Gastroesophageal sphincter (tissue), 4 donors: Measurements from ENCODE around the gene SLC15A3. TPM values are rescaled to one million over a fixed set of nuclear protein-coding genes. Genes with fewer than 3 reads are reported as not detected.
A peak's percentile ranks its signal among the peaks of the same experiment; 100 is the strongest.

Experiments used
- ATAC-seq: fragments of 150-250 bp; one replicate; pipeline ENCODE4 v1.9.1; 2016; ENCODE audit warnings: mild to moderate bottlenecking, moderate library complexity
- H3K27ac ChIP-seq, 4 donors: fragments of 200-600 bp; sonication (generic) in 3 of 4; 1 replicate in 3 of 4; 2 replicates in 1 of 4; pipeline ENCODE4 v1.5.1; 2016 to 2019
- H3K27me3 ChIP-seq: fragments of 200-600 bp; sonication (generic); one replicate; pipeline ENCODE4 v1.5.1; 2019
- H3K36me3 ChIP-seq, 2 donors: fragments of 200-600 bp; sonication (generic); one replicate each; pipeline ENCODE4 v1.5.1; 2019; ENCODE audit warnings: control low read depth in 1 of 2
- H3K4me1 ChIP-seq, 3 donors: fragments of 200-600 bp; sonication (generic); 1 replicate in 2 of 3; 2 replicates in 1 of 3; pipeline ENCODE4 v1.5.1; 2016 to 2019; ENCODE audit warnings: control low read depth in 2 of 3
- H3K4me3 ChIP-seq, 2 donors: fragments of 200-600 bp; sonication (generic); one replicate each; pipeline ENCODE4 v1.5.1; 2019; ENCODE audit warnings: mild to moderate bottlenecking in 1 of 2, moderate library complexity in 1 of 2
- H3K9me3 ChIP-seq, 3 donors: fragments of 200-600 bp; sonication (generic); one replicate each; pipeline ENCODE4 v1.5.1; 2017 to 2019; ENCODE audit warnings: control low read depth in 2 of 3
- EP300 ChIP-seq: sonication (generic); formaldehyde crosslinking; IDR thresholded peaks from one replicate; pipeline ENCODE4 v1.6.1; 2017; ENCODE audit warnings: antibody characterized with exemption, mild to moderate bottlenecking
- POLR2A ChIP-seq, 2 donors: fragments of 450-650 bp; IDR thresholded peaks; one replicate each; pipeline ENCODE4 v1.6.1; 2017; ENCODE audit warnings: antibody characterized with exemption in 2 of 2, mild to moderate bottlenecking in 2 of 2, moderate library complexity in 1 of 2
- POLR2AphosphoS5 ChIP-seq: sonication (generic); formaldehyde crosslinking; IDR thresholded peaks from one replicate; pipeline ENCODE4 v1.6.1; 2017; ENCODE audit warnings: antibody characterized with exemption
- WGBS, 2 donors: methylation state at CpG; one replicate each; pipeline ENCODE4 v1.1.5; 2018; ENCODE audit warnings: low coverage in 1 of 2; 5-methylcytosine and 5-hydroxymethylcytosine counted together
- total RNA-seq, 4 donors: library from RNA; depleted of rRNA; stranded (reverse); fragments of >200 nt; gene quantifications; one replicate each; pipeline ENCODE4 v1.1.0, GENCODE V29; 2016
- TF ChIP-seq, protein P1 (sequence below), 4 experiments: fragments of 200-600 bp in 2 of 4; fragments of 450-650 bp in 2 of 4; sonication (generic) in 1 of 4; IDR thresholded peaks; one replicate each; pipeline ENCODE4 v1.5.1; 2017 to 2019; ENCODE audit warnings: antibody characterized with exemption in 4 of 4, mild to moderate bottlenecking in 2 of 4, moderate library complexity in 2 of 4

Gene SLC15A3
- total RNA-seq, 4 donors from 2014 or later: 16.7 to 48.4 (median 19.5) TPM

GRCh38 chr11:60942219-60942618, 9.8 kb downstream of the SLC15A3 start:
- no peak overlapping the region for H3K4me3 ChIP-seq
- no peak for TF ChIP-seq POLR2AphosphoS5
- no peak for TF ChIP-seq EP300
- TF ChIP-seq, protein P1, sequence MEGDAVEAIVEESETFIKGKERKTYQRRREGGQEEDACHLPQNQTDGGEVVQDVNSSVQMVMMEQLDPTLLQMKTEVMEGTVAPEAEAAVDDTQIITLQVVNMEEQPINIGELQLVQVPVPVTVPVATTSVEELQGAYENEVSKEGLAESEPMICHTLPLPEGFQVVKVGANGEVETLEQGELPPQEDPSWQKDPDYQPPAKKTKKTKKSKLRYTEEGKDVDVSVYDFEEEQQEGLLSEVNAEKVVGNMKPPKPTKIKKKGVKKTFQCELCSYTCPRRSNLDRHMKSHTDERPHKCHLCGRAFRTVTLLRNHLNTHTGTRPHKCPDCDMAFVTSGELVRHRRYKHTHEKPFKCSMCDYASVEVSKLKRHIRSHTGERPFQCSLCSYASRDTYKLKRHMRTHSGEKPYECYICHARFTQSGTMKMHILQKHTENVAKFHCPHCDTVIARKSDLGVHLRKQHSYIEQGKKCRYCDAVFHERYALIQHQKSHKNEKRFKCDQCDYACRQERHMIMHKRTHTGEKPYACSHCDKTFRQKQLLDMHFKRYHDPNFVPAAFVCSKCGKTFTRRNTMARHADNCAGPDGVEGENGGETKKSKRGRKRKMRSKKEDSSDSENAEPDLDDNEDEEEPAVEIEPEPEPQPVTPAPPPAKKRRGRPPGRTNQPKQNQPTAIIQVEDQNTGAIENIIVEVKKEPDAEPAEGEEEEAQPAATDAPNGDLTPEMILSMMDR (IDR thresholded peaks at IDR 0.05): no peak
- TF ChIP-seq POLR2A (IDR thresholded peaks at IDR 0.05): no peak
- H3K36me3 ChIP-seq: peaks cover 0 to 93% of the 10 kb centered on the region in 2 donors
- ATAC-seq: no peak
- H3K9me3 ChIP-seq: no peaks in the 10 kb centered on the region
- H3K27me3 ChIP-seq: no peaks in the 10 kb centered on the region
- no peaks in the 10 kb centered on the region for H3K4me1 ChIP-seq
- peak overlapping the region in 1 of 4 donors; percentile 20 for H3K27ac ChIP-seq
- no CpG with 5 or more reads among the region's 4 CpGs for WGBS, 2 donors

- Histone ChIP-seq H3K36me3 (peaks cover 0 to 94% of the 10 kb centered on the region in 2 donors), H3K4me3 (no peak overlapping the region), H3K27me3 (no peaks in the 10 kb centered on the region), H3K9me3 (no peaks in the 10 kb centered on the region), H3K27ac (no peak overlapping the region), H3K4me1 (no peaks in the 10 kb centered on the region)
- no peak for ATAC-seq
- 100% methylated on average over 2 of the region's 6 CpGs for WGBS, 2 donors
- TF ChIP-seq EP300 (no peak), POLR2A (IDR thresholded peaks at IDR 0.05) (no peak), POLR2AphosphoS5 (no peak)
- TF ChIP-seq, protein P1 (IDR thresholded peaks at IDR 0.05): no peak
Measured at GRCh38 chr11:60941371-60942119, 10.4 kb downstream of the SLC15A3 start.

DNA sequence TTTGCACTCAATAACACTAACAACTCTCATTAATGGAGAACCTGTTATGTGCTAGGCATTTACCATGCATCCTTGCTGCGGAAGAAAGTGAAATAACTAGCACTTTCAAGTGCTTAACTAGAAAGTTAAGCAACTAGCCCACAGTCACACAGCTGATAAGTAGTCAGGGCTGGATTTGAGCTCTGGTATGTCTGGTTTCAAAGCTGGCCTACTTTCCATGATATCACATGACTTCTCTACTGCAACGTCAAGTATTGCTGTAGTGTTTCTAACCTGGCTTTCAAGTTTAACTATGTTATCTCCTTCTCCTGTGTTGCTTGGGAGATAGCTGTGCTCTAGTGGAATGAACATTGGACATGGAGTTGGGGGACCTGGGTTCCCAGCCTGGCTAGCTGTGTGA, 12.1 kb downstream of the SLC15A3 start:
- Histone ChIP-seq H3K27me3 (no peaks in the 10 kb centered on the region), H3K9me3 (no peaks in the 10 kb centered on the region), H3K4me3 (no peak overlapping the region), H3K27ac (no peak overlapping the region), H3K36me3 (peaks cover 0 to 80% of the 10 kb centered on the region in 2 donors), H3K4me1 (no peaks in the 10 kb centered on the region)
- WGBS, 2 donors: 50 to 67% methylated on average over 2 of the region's 2 CpGs
- TF ChIP-seq, protein P1 (IDR thresholded peaks at IDR 0.05): no peak
- TF ChIP-seq POLR2AphosphoS5 (no peak), EP300 (no peak), POLR2A (IDR thresholded peaks at IDR 0.05) (no peak)
- ATAC-seq: no peak

GRCh38 chr11:60939301-60939700, 12.7 kb downstream of the SLC15A3 start:
- no peaks in the 10 kb centered on the region for H3K9me3 ChIP-seq
- H3K27ac ChIP-seq: no peak overlapping the region
- peaks cover 0 to 75% of the 10 kb centered on the region in 2 donors for H3K36me3 ChIP-seq
- H3K4me1 ChIP-seq: no peaks in the 10 kb centered on the region
- ATAC-seq: no peak
- H3K27me3 ChIP-seq: peaks cover 2% of the 10 kb centered on the region
- H3K4me3 ChIP-seq: no peak overlapping the region
- 80 to 83% methylated on average over 2 of the region's 7 CpGs for WGBS, 2 donors
- TF ChIP-seq POLR2AphosphoS5 (no peak), EP300 (no peak), POLR2A (IDR thresholded peaks at IDR 0.05) (no peak)
- TF ChIP-seq, protein P1 (IDR thresholded peaks at IDR 0.05): no peak

- Histone ChIP-seq H3K36me3 (peaks cover 0 to 70% of the 10 kb centered on the region in 2 donors), H3K9me3 (no peaks in the 10 kb centered on the region), H3K4me1 (no peaks in the 10 kb centered on the region), H3K27ac (no peak overlapping the region), H3K4me3 (no peak overlapping the region), H3K27me3 (peaks cover 5% of the 10 kb centered on the region)
- TF ChIP-seq EP300 (no peak), POLR2A (IDR thresholded peaks at IDR 0.05) (no peak)
- WGBS, 2 donors: 83 to 100% methylated on average over 1 to 8 of the region's 9 CpGs
- ATAC-seq: no peak
Measured at GRCh38 chr11:60938500-60938899, 13.5 kb downstream of the SLC15A3 start.
